A549 (cell line): ENCODE results near the gene IL36B. TPM values are rescaled to one million over a fixed set of nuclear protein-coding genes. Genes with fewer than 3 reads are reported as not detected.

Experiments
- ATAC-seq, 2 experiments: fragments of 200-7000 bp in 1 of 2; fragments of >200 bp in 1 of 2; cut with Nextera tagmentation in 1 of 2; cut with Tn5 transposase in 1 of 2; 3 replicates each; pipeline versions ENCODE4 v1.8.0 to v1.9.1; 2018 to 2020; ENCODE audit warnings: mild to moderate bottlenecking in 1 of 2, moderate library complexity in 1 of 2
- CTCF ChIA-PET: fragments of 300-600 bp; sonication (Branson Sonifier 250); formaldehyde crosslinking; extraction: SDS; loops from one replicate; lab custom pipeline; 2021; ENCODE audit warnings: antibody characterized with exemption, inconsistent platforms; lab: Yijun Ruan, JAX
- POLR2A ChIA-PET: fragments of 350-600 bp; formaldehyde crosslinking; extraction: SDS; loops from one replicate; lab custom pipeline; 2021; ENCODE audit warnings: antibody characterized with exemption, inconsistent platforms; lab: Yijun Ruan, JAX
- DNase-seq, 2 experiments: peaks; one replicate each; pipeline versions ENCODE4 v3.0.0 to v3.0.0-alpha.2; 2011 to 2016; ENCODE audit warnings: low read depth in 1 of 2, low spot score in 1 of 2
- FAIRE-seq: peaks from 2 replicates; lab custom pipeline; 2011; peaks lifted over from hg19 to GRCh38; lab: Jason Lieb, UNC
- H3K27ac ChIP-seq, 2 experiments: fragments of >200 bp; sonication (Bioruptor Twin); formaldehyde crosslinking; 3 replicates each; pipeline ENCODE4 v1.5.1; 2016 to 2017
- H3K4me1 ChIP-seq: fragments of >200 bp; sonication (Bioruptor Twin); formaldehyde crosslinking; 3 replicates; pipeline ENCODE4 v1.6.1; 2016
- H3K4me2 ChIP-seq: fragments of >200 bp; sonication (Bioruptor Twin); formaldehyde crosslinking; 3 replicates; pipeline ENCODE4 v1.6.1; 2016
- H3K4me3 ChIP-seq: fragments of >200 bp; sonication (Bioruptor Twin); formaldehyde crosslinking; 3 replicates; pipeline ENCODE4 v1.5.1; 2016
- H3K9me3 ChIP-seq: fragments of >200 bp; sonication (Bioruptor Twin); formaldehyde crosslinking; 3 replicates; pipeline ENCODE4 v1.6.1; 2016
- CBX2 ChIP-seq: fragments of 200-600 bp; sonication (generic); IDR thresholded peaks from 2 replicates; pipeline ENCODE4 v1.6.1; 2016; ENCODE audit warnings: low read depth, mild to moderate bottlenecking, borderline replicate concordance
- CEBPB ChIP-seq, 2 experiments: fragments of >200 bp in 1 of 2; sonication (Bioruptor Twin) in 1 of 2; formaldehyde crosslinking in 1 of 2; IDR thresholded peaks; 2 replicates each; pipeline ENCODE4 v1.6.1; 2012 to 2016
- CHD2 ChIP-seq: fragments of 150-350 bp; IDR thresholded peaks from 2 replicates; pipeline ENCODE4 v1.6.1; 2014; ENCODE audit warnings: low read length; ENCODE audit not compliant: partially characterized antibody
- FOSB ChIP-seq: fragments of 250-450 bp; sonication (Bioruptor Pico); IDR thresholded peaks from 2 replicates; pipeline ENCODE4 v1.5.0; 2020; ENCODE audit warnings: mild to moderate bottlenecking, moderate library complexity
- HOXB5 ChIP-seq: fragments of 250-450 bp; sonication (Bioruptor Pico); IDR thresholded peaks from 2 replicates; pipeline ENCODE4 v1.5.0; 2020; ENCODE audit warnings: mild to moderate bottlenecking, moderate library complexity
- JUNB ChIP-seq: fragments of >200 bp; sonication (Bioruptor Twin); formaldehyde crosslinking; IDR thresholded peaks from 2 replicates; pipeline ENCODE4 v1.6.1; 2016
- KDM1A ChIP-seq: fragments of 200-600 bp; sonication (generic); IDR thresholded peaks from 2 replicates; pipeline ENCODE4 v1.6.1; 2016; ENCODE audit warnings: low read depth, mild to moderate bottlenecking
- KDM5A ChIP-seq: fragments of 200-600 bp; sonication (generic); IDR thresholded peaks from 2 replicates; pipeline ENCODE4 v1.6.1; 2016; ENCODE audit warnings: antibody characterized with exemption, mild to moderate bottlenecking
- MAX ChIP-seq: IDR thresholded peaks from 2 replicates; pipeline ENCODE4 v1.6.1; 2012
- RNF2 ChIP-seq: fragments of 200-600 bp; sonication (generic); IDR thresholded peaks from 2 replicates; pipeline ENCODE4 v1.6.1; 2016; ENCODE audit warnings: low read depth, mild to moderate bottlenecking, antibody characterized with exemption, moderate library complexity, borderline replicate concordance
- SREBF2 ChIP-seq: fragments of 450-650 bp; IDR thresholded peaks from 2 replicates; pipeline ENCODE4 v1.6.1; 2014; ENCODE audit warnings: mild to moderate bottlenecking, moderate library complexity
- TP53 ChIP-seq: fragments of 250-450 bp; sonication (Bioruptor Pico); IDR thresholded peaks from 2 replicates; pipeline ENCODE4 v1.5.0; 2021; ENCODE audit warnings: mild to moderate bottlenecking, moderate library complexity
- ZNF302 ChIP-seq: fragments of 250-450 bp; sonication (Bioruptor Pico); IDR thresholded peaks from 2 replicates; pipeline ENCODE4 v1.9.0; 2021; ENCODE audit warnings: inconsistent platforms, mild to moderate bottlenecking, moderate library complexity
- WGBS: methylation state at CpG from one replicate; pipeline ENCODE4 v1.1.6; 2017; ENCODE audit errors: missing lambda C conversion rate; 5-methylcytosine and 5-hydroxymethylcytosine counted together
- polyA plus RNA-seq, 4 experiments: library from polyadenylated mRNA; depleted of rRNA in 3 of 4; stranded (reverse); fragments of >200 nt; fragmentation: RNase III in 1 of 4; extraction: RNeasy Plus Mini Kit Qiagen cat#74134 plus additional on column Dnase treatment in 1 of 4; gene quantifications; 2 replicates in 3 of 4; 3 replicates in 1 of 4; pipeline ENCODE4 v1.2.3, GENCODE V29; 2011 to 2017
- TF ChIP-seq, protein P1 (sequence below): fragments of 200-600 bp; sonication (generic); IDR thresholded peaks from 2 replicates; pipeline ENCODE4 v1.6.1; 2016; ENCODE audit warnings: antibody characterized with exemption, mild to moderate bottlenecking, moderate library complexity

IL36B gene
- polyA plus RNA-seq, 2 of the 4 experiments (the other 2 are of a cell fraction), result not detected

DNA sequence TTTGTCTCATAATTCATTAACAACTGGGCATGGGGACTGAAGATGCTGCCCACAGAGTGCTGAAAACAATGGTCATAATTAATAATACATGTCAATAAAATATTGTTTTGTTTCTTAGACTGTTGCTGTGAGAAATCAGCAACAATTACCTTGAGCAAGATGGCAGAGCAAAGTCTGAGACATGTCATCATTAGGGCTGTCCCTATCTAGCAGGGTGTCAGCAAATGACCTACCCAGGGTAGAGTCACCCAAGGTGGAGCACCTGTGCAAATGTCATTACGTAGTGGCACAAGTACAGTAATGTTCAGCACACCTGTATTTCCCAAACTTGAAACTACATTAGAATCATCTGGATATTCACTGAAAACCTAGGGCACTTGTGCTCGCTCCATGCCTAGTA lies 58.0 kb downstream of the IL36B start:
- Histone ChIP-seq H3K9me3 (peaks cover 9% of the 10 kb centered on the region; the same call in 2 of the 3 replicates), H3K4me1 (no peaks in the 10 kb centered on the region), H3K4me3 (no peak overlapping the region), H3K27ac (no peak overlapping the region), H3K4me2 (no peak overlapping the region)
- ATAC-seq, result no peak
- DNase-seq, result no peak
- WGBS, result 50% methylated on average over 2 of the region's 2 CpGs
- CTCF ChIA-PET, result no interaction called here
- no peak for TF ChIP-seq CHD2
- TF ChIP-seq ZNF302 (CRISPR knock-in tag), result no peak
- TF ChIP-seq MAX, result no peak
- TF ChIP-seq FOSB, result no peak
- no peak for TF ChIP-seq RNF2
- TF ChIP-seq CEBPB (IDR thresholded peaks at IDR 0.05), result no peak
- TF ChIP-seq CBX2, result no peak
- POLR2A ChIA-PET, result no interaction called here
- FAIRE-seq, result no peak

DNA sequence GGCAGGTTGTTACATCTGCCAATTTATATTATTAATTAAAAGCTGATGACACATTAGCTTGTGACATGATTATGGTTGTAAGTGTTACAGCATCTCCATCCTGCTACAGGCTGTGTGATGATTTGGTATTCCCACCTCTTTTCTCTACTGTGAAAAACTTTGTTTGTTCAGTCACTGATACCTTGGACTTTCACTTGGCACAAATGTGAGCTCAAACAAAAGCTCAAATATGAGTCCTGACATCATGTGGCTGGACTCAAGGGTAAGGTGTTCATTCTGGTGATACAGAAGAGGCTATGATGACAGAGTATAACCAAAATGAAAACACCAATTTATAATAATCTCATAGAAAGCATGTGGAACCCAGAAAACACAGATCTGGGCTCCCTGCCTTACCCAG lies 58.8 kb downstream of the IL36B start:
- ATAC-seq, result no peak
- CTCF ChIA-PET, result interaction anchor here (0.7 kb wide), 1 partner anchor 9 kb away, joined by 3 read pairs; no protein-coding TSS in a partner anchor
- H3K4me1 ChIP-seq, result no peaks in the 10 kb centered on the region

DNA sequence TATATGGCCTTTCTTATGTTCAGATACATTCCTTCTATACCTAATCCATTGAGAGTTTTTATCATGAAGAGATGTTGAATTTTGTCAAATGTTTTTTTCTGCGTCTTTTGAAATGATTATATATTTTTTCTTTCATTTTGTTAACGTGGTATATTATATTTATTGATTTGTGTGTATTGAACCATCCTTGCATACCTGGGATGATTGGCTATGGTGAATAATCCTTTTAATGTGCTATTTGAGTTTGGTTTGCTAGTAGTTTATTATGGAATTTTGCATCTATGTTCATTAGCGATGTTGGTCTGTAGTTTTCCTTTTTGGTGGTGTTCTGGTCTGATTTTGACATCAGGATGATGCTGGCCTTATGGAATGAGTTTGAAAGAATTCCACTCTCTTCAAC lies 63.1 kb downstream of the IL36B start:
- Histone ChIP-seq H3K4me3 (no peak overlapping the region), H3K4me1 (no peaks in the 10 kb centered on the region), H3K9me3 (peaks cover 12% of the 10 kb centered on the region; the same call in 2 of the 3 replicates)
- no peak for DNase-seq
- POLR2A ChIA-PET, result no interaction called here
- WGBS, result 3% methylated on average over 3 of the region's 3 CpGs
- TF ChIP-seq JUNB (no peak), KDM1A (no peak)
- TF ChIP-seq, all 56 proteins: peak for 0
- FAIRE-seq (no peak), ATAC-seq (no peak)
- Histone ChIP-seq H3K27ac (no peak overlapping the region), H3K4me2 (no peak overlapping the region)
- CTCF ChIA-PET, result no interaction called here

More for the DNA sequence above, 58.8 kb downstream of the IL36B start:
- Histone ChIP-seq H3K27ac (no peak overlapping the region), H3K4me2 (no peak overlapping the region), H3K9me3 (peaks cover 12% of the 10 kb centered on the region; the same call in 2 of the 3 replicates), H3K4me3 (no peak overlapping the region)
- FAIRE-seq, result no peak
- POLR2A ChIA-PET, result no interaction called here
- no peak for TF ChIP-seq TP53 (CRISPR knock-in tag)
- TF ChIP-seq, protein P1, sequence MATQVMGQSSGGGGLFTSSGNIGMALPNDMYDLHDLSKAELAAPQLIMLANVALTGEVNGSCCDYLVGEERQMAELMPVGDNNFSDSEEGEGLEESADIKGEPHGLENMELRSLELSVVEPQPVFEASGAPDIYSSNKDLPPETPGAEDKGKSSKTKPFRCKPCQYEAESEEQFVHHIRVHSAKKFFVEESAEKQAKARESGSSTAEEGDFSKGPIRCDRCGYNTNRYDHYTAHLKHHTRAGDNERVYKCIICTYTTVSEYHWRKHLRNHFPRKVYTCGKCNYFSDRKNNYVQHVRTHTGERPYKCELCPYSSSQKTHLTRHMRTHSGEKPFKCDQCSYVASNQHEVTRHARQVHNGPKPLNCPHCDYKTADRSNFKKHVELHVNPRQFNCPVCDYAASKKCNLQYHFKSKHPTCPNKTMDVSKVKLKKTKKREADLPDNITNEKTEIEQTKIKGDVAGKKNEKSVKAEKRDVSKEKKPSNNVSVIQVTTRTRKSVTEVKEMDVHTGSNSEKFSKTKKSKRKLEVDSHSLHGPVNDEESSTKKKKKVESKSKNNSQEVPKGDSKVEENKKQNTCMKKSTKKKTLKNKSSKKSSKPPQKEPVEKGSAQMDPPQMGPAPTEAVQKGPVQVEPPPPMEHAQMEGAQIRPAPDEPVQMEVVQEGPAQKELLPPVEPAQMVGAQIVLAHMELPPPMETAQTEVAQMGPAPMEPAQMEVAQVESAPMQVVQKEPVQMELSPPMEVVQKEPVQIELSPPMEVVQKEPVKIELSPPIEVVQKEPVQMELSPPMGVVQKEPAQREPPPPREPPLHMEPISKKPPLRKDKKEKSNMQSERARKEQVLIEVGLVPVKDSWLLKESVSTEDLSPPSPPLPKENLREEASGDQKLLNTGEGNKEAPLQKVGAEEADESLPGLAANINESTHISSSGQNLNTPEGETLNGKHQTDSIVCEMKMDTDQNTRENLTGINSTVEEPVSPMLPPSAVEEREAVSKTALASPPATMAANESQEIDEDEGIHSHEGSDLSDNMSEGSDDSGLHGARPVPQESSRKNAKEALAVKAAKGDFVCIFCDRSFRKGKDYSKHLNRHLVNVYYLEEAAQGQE, result no peak
- TF ChIP-seq ZNF302 (CRISPR knock-in tag), result no peak
- DNase-seq, result no peak

GRCh38 chr2:112985090-112985489 lies 67.6 kb downstream of the IL36B start:
- 85% methylated on average over 5 of the region's 5 CpGs for WGBS
- POLR2A ChIA-PET, result no interaction called here
- DNase-seq, result no peak
- no peaks in the 10 kb centered on the region for H3K4me1 ChIP-seq
- H3K27ac ChIP-seq, result no peak overlapping the region
- TF ChIP-seq KDM5A (no peak), HOXB5 (CRISPR knock-in tag) (no peak), SREBF2 (no peak)
- H3K9me3 ChIP-seq, result peaks cover 12% of the 10 kb centered on the region; the same call in 2 of the 3 replicates
- H3K4me3 ChIP-seq, result no peak overlapping the region
- no peak overlapping the region for H3K4me2 ChIP-seq
- ATAC-seq, result no peak
- FAIRE-seq, result no peak
- CTCF ChIA-PET, result interaction anchor here (0.9 to 1.8 kb wide), 2 partner anchors 9 to 44 kb away, joined by 3 to 4 read pairs; no protein-coding TSS in a partner anchor
